ENCODE results near the gene ACADL.

Gene ACADL

GRCh38 chr2:210224941-210225672 lies at the start of gene ACADL:
Gene ACADL, minus strand, starts transcription at chr2:210225447. Its CDS starts 184 bp downstream, at chr2:210225263.
- Histone ChIP-seq H3K9ac (ENCODE audit: low read depth, low read length) (peak within 1 kb of the TSS; percentile 22; the same call in 1 of the 2 replicates), H3K27ac (ENCODE audit: low read depth, low read length) (no peak within 1 kb of the TSS), H3K36me3 (ENCODE audit: control insufficient read depth, insufficient read depth, low read length) (no peaks in the 10 kb centered on the region), H3K27me3 (ENCODE audit: control insufficient read depth, insufficient read depth, low read length) (peaks cover 38% of the 10 kb centered on the region), H3K4me3 (ENCODE audit: low read depth, low read length) (peak within 1 kb of the TSS; percentile 70), H3K9me3 (ENCODE audit: control insufficient read depth, insufficient read depth, low read length) (no peaks in the 10 kb centered on the region), H3K4me1 (ENCODE audit: control insufficient read depth, insufficient read depth, low read length) (0 out of 2 replicates have a peak, but pooled peaks cover 6% of the 10 kb centered on the region)

GRCh38 chr2:210271300-210271699 lies 46.1 kb upstream of the ACADL start:
- no peak overlapping the region for H3K9ac ChIP-seq (ENCODE audit: low read depth, low read length)
- no peak overlapping the region for H3K27ac ChIP-seq (ENCODE audit: low read depth, low read length)
- H3K4me1 ChIP-seq (ENCODE audit: control insufficient read depth, insufficient read depth, low read length): no peaks in the 10 kb centered on the region
- no peaks in the 10 kb centered on the region for H3K9me3 ChIP-seq (ENCODE audit: control insufficient read depth, insufficient read depth, low read length)
- no peaks in the 10 kb centered on the region for H3K27me3 ChIP-seq (ENCODE audit: control insufficient read depth, insufficient read depth, low read length)
- no peak overlapping the region for H3K4me3 ChIP-seq (ENCODE audit: low read depth, low read length)
- H3K36me3 ChIP-seq (ENCODE audit: control insufficient read depth, insufficient read depth, low read length): no peaks in the 10 kb centered on the region

- Histone ChIP-seq H3K9me3 (ENCODE audit: control insufficient read depth, insufficient read depth, low read length) (no peaks in the 10 kb centered on the region), H3K36me3 (ENCODE audit: control insufficient read depth, insufficient read depth, low read length) (no peaks in the 10 kb centered on the region), H3K9ac (ENCODE audit: low read depth, low read length) (no peak overlapping the region), H3K4me1 (ENCODE audit: control insufficient read depth, insufficient read depth, low read length) (no peaks in the 10 kb centered on the region), H3K27me3 (ENCODE audit: control insufficient read depth, insufficient read depth, low read length) (no peaks in the 10 kb centered on the region), H3K4me3 (ENCODE audit: low read depth, low read length) (no peak overlapping the region), H3K27ac (ENCODE audit: low read depth, low read length) (no peak overlapping the region)
These were observed 43.9 kb upstream of the ACADL start for GRCh38 chr2:210269148-210269547.

GRCh38 chr2:210268281-210268680 lies 43.0 kb upstream of the ACADL start:
- H3K9ac ChIP-seq (ENCODE audit: low read depth, low read length): no peak overlapping the region
- no peaks in the 10 kb centered on the region for H3K36me3 ChIP-seq (ENCODE audit: control insufficient read depth, insufficient read depth, low read length)
- H3K27me3 ChIP-seq (ENCODE audit: control insufficient read depth, insufficient read depth, low read length): no peaks in the 10 kb centered on the region
- no peaks in the 10 kb centered on the region for H3K4me1 ChIP-seq (ENCODE audit: control insufficient read depth, insufficient read depth, low read length)
- no peak overlapping the region for H3K27ac ChIP-seq (ENCODE audit: low read depth, low read length)
- H3K4me3 ChIP-seq (ENCODE audit: low read depth, low read length): no peak overlapping the region
- H3K9me3 ChIP-seq (ENCODE audit: control insufficient read depth, insufficient read depth, low read length): no peaks in the 10 kb centered on the region

- H3K9me3 ChIP-seq (ENCODE audit: control insufficient read depth, insufficient read depth, low read length): no peaks in the 10 kb centered on the region
- H3K4me3 ChIP-seq (ENCODE audit: low read depth, low read length): no peak overlapping the region
- no peaks in the 10 kb centered on the region for H3K36me3 ChIP-seq (ENCODE audit: control insufficient read depth, insufficient read depth, low read length)
- no peak overlapping the region for H3K9ac ChIP-seq (ENCODE audit: low read depth, low read length)
- no peaks in the 10 kb centered on the region for H3K4me1 ChIP-seq (ENCODE audit: control insufficient read depth, insufficient read depth, low read length)
- H3K27me3 ChIP-seq (ENCODE audit: control insufficient read depth, insufficient read depth, low read length): no peaks in the 10 kb centered on the region
- H3K27ac ChIP-seq (ENCODE audit: low read depth, low read length): no peak overlapping the region
These were observed 42.5 kb upstream of the ACADL start for GRCh38 chr2:210267698-210268097.

GRCh38 chr2:210264282-210264681 lies 39.0 kb upstream of the ACADL start:
- no peak overlapping the region for H3K9ac ChIP-seq (ENCODE audit: low read depth, low read length)
- H3K27me3 ChIP-seq (ENCODE audit: control insufficient read depth, insufficient read depth, low read length): no peaks in the 10 kb centered on the region
- H3K27ac ChIP-seq (ENCODE audit: low read depth, low read length): no peak overlapping the region
- no peaks in the 10 kb centered on the region for H3K36me3 ChIP-seq (ENCODE audit: control insufficient read depth, insufficient read depth, low read length)
- no peaks in the 10 kb centered on the region for H3K4me1 ChIP-seq (ENCODE audit: control insufficient read depth, insufficient read depth, low read length)
- H3K9me3 ChIP-seq (ENCODE audit: control insufficient read depth, insufficient read depth, low read length): no peaks in the 10 kb centered on the region
- no peak overlapping the region for H3K4me3 ChIP-seq (ENCODE audit: low read depth, low read length)

GRCh38 chr2:210263841-210264240 lies 38.6 kb upstream of the ACADL start:
- Histone ChIP-seq H3K27me3 (ENCODE audit: control insufficient read depth, insufficient read depth, low read length) (no peaks in the 10 kb centered on the region), H3K9ac (ENCODE audit: low read depth, low read length) (no peak overlapping the region), H3K4me1 (ENCODE audit: control insufficient read depth, insufficient read depth, low read length) (no peaks in the 10 kb centered on the region), H3K4me3 (ENCODE audit: low read depth, low read length) (no peak overlapping the region), H3K36me3 (ENCODE audit: control insufficient read depth, insufficient read depth, low read length) (no peaks in the 10 kb centered on the region), H3K9me3 (ENCODE audit: control insufficient read depth, insufficient read depth, low read length) (no peaks in the 10 kb centered on the region), H3K27ac (ENCODE audit: low read depth, low read length) (no peak overlapping the region)

GRCh38 chr2:210262036-210262435 lies 36.8 kb upstream of the ACADL start:
- Histone ChIP-seq H3K9ac (ENCODE audit: low read depth, low read length) (no peak overlapping the region), H3K9me3 (ENCODE audit: control insufficient read depth, insufficient read depth, low read length) (no peaks in the 10 kb centered on the region), H3K4me1 (ENCODE audit: control insufficient read depth, insufficient read depth, low read length) (no peaks in the 10 kb centered on the region), H3K4me3 (ENCODE audit: low read depth, low read length) (no peak overlapping the region), H3K27ac (ENCODE audit: low read depth, low read length) (no peak overlapping the region), H3K27me3 (ENCODE audit: control insufficient read depth, insufficient read depth, low read length) (no peaks in the 10 kb centered on the region), H3K36me3 (ENCODE audit: control insufficient read depth, insufficient read depth, low read length) (no peaks in the 10 kb centered on the region)

- Histone ChIP-seq H3K27ac (ENCODE audit: low read depth, low read length) (no peak overlapping the region), H3K4me1 (ENCODE audit: control insufficient read depth, insufficient read depth, low read length) (no peaks in the 10 kb centered on the region), H3K9me3 (ENCODE audit: control insufficient read depth, insufficient read depth, low read length) (no peaks in the 10 kb centered on the region), H3K4me3 (ENCODE audit: low read depth, low read length) (no peak overlapping the region), H3K9ac (ENCODE audit: low read depth, low read length) (no peak overlapping the region), H3K27me3 (ENCODE audit: control insufficient read depth, insufficient read depth, low read length) (no peaks in the 10 kb centered on the region), H3K36me3 (ENCODE audit: control insufficient read depth, insufficient read depth, low read length) (no peaks in the 10 kb centered on the region)
These were observed 34.4 kb upstream of the ACADL start for GRCh38 chr2:210259687-210260086.

GRCh38 chr2:210252699-210253606 lies 27.7 kb upstream of the ACADL start:
- Histone ChIP-seq H3K9me3 (ENCODE audit: control insufficient read depth, insufficient read depth, low read length) (no peaks in the 10 kb centered on the region), H3K27ac (ENCODE audit: low read depth, low read length) (no peak overlapping the region), H3K27me3 (ENCODE audit: control insufficient read depth, insufficient read depth, low read length) (no peaks in the 10 kb centered on the region), H3K9ac (ENCODE audit: low read depth, low read length) (no peak overlapping the region), H3K4me3 (ENCODE audit: low read depth, low read length) (no peak overlapping the region), H3K36me3 (ENCODE audit: control insufficient read depth, insufficient read depth, low read length) (no peaks in the 10 kb centered on the region), H3K4me1 (ENCODE audit: control insufficient read depth, insufficient read depth, low read length) (peaks cover 8% of the 10 kb centered on the region)

GRCh38 chr2:210250622-210251021 lies 25.4 kb upstream of the ACADL start:
- no peak overlapping the region for H3K4me3 ChIP-seq (ENCODE audit: low read depth, low read length)
- no peak overlapping the region for H3K27ac ChIP-seq (ENCODE audit: low read depth, low read length)
- peaks cover 3% of the 10 kb centered on the region; the same call in 1 of the 2 replicates for H3K9me3 ChIP-seq (ENCODE audit: control insufficient read depth, insufficient read depth, low read length)
- peaks cover 8% of the 10 kb centered on the region for H3K4me1 ChIP-seq (ENCODE audit: control insufficient read depth, insufficient read depth, low read length)
- no peaks in the 10 kb centered on the region for H3K36me3 ChIP-seq (ENCODE audit: control insufficient read depth, insufficient read depth, low read length)
- no peaks in the 10 kb centered on the region for H3K27me3 ChIP-seq (ENCODE audit: control insufficient read depth, insufficient read depth, low read length)
- H3K9ac ChIP-seq (ENCODE audit: low read depth, low read length): no peak overlapping the region
